HG02884 (cell line): ENCODE measurements around the gene PROCR.
"Not testable (repeated sequence)": the region's sequence is repeated elsewhere in the genome, so short reads cannot be mapped to it uniquely, and the experiment has no call there.

Experiments used
- ATAC-seq: cut with Tn5 transposase; IDR thresholded peaks from one replicate; pipeline ENCODE4 v1.9.1; 2021; ENCODE audit warnings: mild to moderate bottlenecking, moderate library complexity; ENCODE audit not compliant: unreplicated experiment

PROCR gene

GRCh38 chr20:35164531-35164930 is 7.3 kb upstream of the PROCR start:
- ATAC-seq: not testable (repeated sequence)

GRCh38 chr20:35165221-35166185 is 6.4 kb upstream of the PROCR start:
- ATAC-seq: no peak

GRCh38 chr20:35166242-35166830 is 5.5 kb upstream of the PROCR start:
- no peak for ATAC-seq

- ATAC-seq: no peak
Observed at GRCh38 chr20:35167787-35168186, 4.1 kb upstream of the PROCR start.

GRCh38 chr20:35168701-35169409 is 3.0 kb upstream of the PROCR start:
- ATAC-seq: not testable (repeated sequence)

GRCh38 chr20:35171438-35171752 is 477 bp upstream of the PROCR start:
- ATAC-seq: no peak

GRCh38 chr20:35172434-35172806 is 548 bp downstream of the PROCR start:
- ATAC-seq: no peak

- no peak for ATAC-seq
Observed at GRCh38 chr20:35173576-35174192, 1.8 kb downstream of the PROCR start.

- no peak for ATAC-seq
Observed at GRCh38 chr20:35174458-35175216, 2.8 kb downstream of the PROCR start.

GRCh38 chr20:35176132-35176531 is 4.3 kb downstream of the PROCR start:
- no peak for ATAC-seq

GRCh38 chr20:35179292-35180212 is 7.7 kb downstream of the PROCR start:
- ATAC-seq: no peak

- ATAC-seq: no peak
Observed at GRCh38 chr20:35180266-35180665, 8.4 kb downstream of the PROCR start.

- no peak for ATAC-seq
Observed at GRCh38 chr20:35181731-35182130, 9.9 kb downstream of the PROCR start.

GRCh38 chr20:35186691-35187289 is 14.9 kb downstream of the PROCR start:
- ATAC-seq: not testable (repeated sequence)

GRCh38 chr20:35187584-35188190 is 15.8 kb downstream of the PROCR start:
- ATAC-seq: no peak

GRCh38 chr20:35189223-35189622 is 17.4 kb downstream of the PROCR start:
- not testable (repeated sequence) for ATAC-seq

GRCh38 chr20:35190556-35190955 is 18.7 kb downstream of the PROCR start:
- no peak for ATAC-seq

- no peak for ATAC-seq
Observed at GRCh38 chr20:35191419-35192117, 19.7 kb downstream of the PROCR start.
